HepG2 (cell line): ENCODE data around the gene ERVH48-1. TPM values are rescaled to one million over a fixed set of nuclear protein-coding genes. Genes with fewer than 3 reads are reported as not detected.

Experiments used
- IRX3 ChIP-seq: sonication (generic); formaldehyde crosslinking; IDR thresholded peaks from 2 replicates; pipeline ENCODE4 v1.8.1; 2023; ENCODE audit warnings: mild to moderate bottlenecking, low read depth, missing genetic modification reagents, borderline replicate concordance
- KLF11 ChIP-seq: IDR thresholded peaks from 2 replicates; pipeline ENCODE4 v1.6.1; 2016; ENCODE audit warnings: missing compliant biosample characterization
- MXI1 ChIP-seq: IDR thresholded peaks from 3 replicates; pipeline ENCODE4 v1.6.1; 2012; ENCODE audit warnings: low read depth, low read length, inconsistent platforms, borderline replicate concordance
- NR1H2 ChIP-seq: sonication (generic); formaldehyde crosslinking; IDR thresholded peaks from 2 replicates; pipeline ENCODE4 v1.8.1; 2022; ENCODE audit warnings: low read depth, missing genetic modification reagents, borderline replicate concordance
- NR2F2 ChIP-seq: IDR thresholded peaks from 2 replicates; pipeline ENCODE4 v1.6.1; 2012; ENCODE audit warnings: low read depth, inconsistent platforms, borderline replicate concordance
- PATZ1 ChIP-seq: sonication (generic); formaldehyde crosslinking; IDR thresholded peaks from 2 replicates; pipeline ENCODE4 v1.4.0; 2020; ENCODE audit warnings: missing genetic modification reagents
- SMAD3 ChIP-seq: sonication (generic); formaldehyde crosslinking; IDR thresholded peaks from 2 replicates; pipeline ENCODE4 v1.4.0; 2020; ENCODE audit warnings: missing genetic modification reagents
- TEAD2 ChIP-seq: sonication (generic); formaldehyde crosslinking; IDR thresholded peaks from 2 replicates; pipeline ENCODE4 v1.9.0; 2021; ENCODE audit warnings: missing genetic modification reagents
- THAP9 ChIP-seq: sonication (generic); formaldehyde crosslinking; IDR thresholded peaks from 2 replicates; pipeline ENCODE4; 2020; ENCODE audit warnings: missing genetic modification reagents, mild to moderate bottlenecking, borderline replicate concordance
- TRAFD1 ChIP-seq: sonication (generic); formaldehyde crosslinking; IDR thresholded peaks from 2 replicates; pipeline ENCODE4 v1.5.1; 2020; ENCODE audit warnings: missing genetic modification reagents, mild to moderate bottlenecking, borderline replicate concordance
- ZBTB42 ChIP-seq: sonication (generic); formaldehyde crosslinking; IDR thresholded peaks from 2 replicates; pipeline ENCODE4 v1.5.0; 2020; ENCODE audit warnings: mild to moderate bottlenecking, missing genetic modification reagents
- ZNF235 ChIP-seq: sonication (generic); formaldehyde crosslinking; IDR thresholded peaks from 2 replicates; pipeline ENCODE4 v1.8.1; 2023; ENCODE audit warnings: mild to moderate bottlenecking, missing genetic modification reagents, borderline replicate concordance
- ZNF383 ChIP-seq: sonication (generic); formaldehyde crosslinking; IDR thresholded peaks from 2 replicates; pipeline ENCODE4 v1.4.0; 2020; ENCODE audit warnings: missing genetic modification reagents, mild to moderate bottlenecking, borderline replicate concordance
- ZNF460 ChIP-seq: sonication (generic); formaldehyde crosslinking; IDR thresholded peaks from 2 replicates; pipeline ENCODE4 v1.5.1; 2020; ENCODE audit warnings: missing genetic modification reagents, mild to moderate bottlenecking, borderline replicate concordance
- ZNF468 ChIP-seq: sonication (generic); formaldehyde crosslinking; IDR thresholded peaks from 2 replicates; pipeline ENCODE4 v1.8.0; 2022; ENCODE audit warnings: mild to moderate bottlenecking, moderate library complexity, missing genetic modification reagents
- ZNF510 ChIP-seq: sonication (generic); formaldehyde crosslinking; IDR thresholded peaks from 2 replicates; pipeline ENCODE4 v1.4.0; 2020; ENCODE audit warnings: low read depth, mild to moderate bottlenecking, missing genetic modification reagents
- ZNF605 ChIP-seq: sonication (generic); formaldehyde crosslinking; IDR thresholded peaks from 2 replicates; pipeline ENCODE4 v1.8.0; 2022; ENCODE audit warnings: mild to moderate bottlenecking, missing genetic modification reagents
- ZNF619 ChIP-seq: sonication (generic); formaldehyde crosslinking; IDR thresholded peaks from 2 replicates; pipeline ENCODE4 v1.4.0; 2020; ENCODE audit warnings: mild to moderate bottlenecking, missing genetic modification reagents
- ZNF75D ChIP-seq: sonication (generic); formaldehyde crosslinking; IDR thresholded peaks from 2 replicates; pipeline ENCODE4 v1.8.1; 2023; ENCODE audit warnings: missing genetic modification reagents, mild to moderate bottlenecking, borderline replicate concordance
- polyA plus RNA-seq, 8 experiments: library from polyadenylated mRNA; depleted of rRNA in 3 of 8; stranded (reverse) in 7 of 8; unstranded in 1 of 8; fragments of >200 nt; fragmentation: Illumina TruSeq in 4 of 8; extraction: Trizol in 4 of 8; gene quantifications; 2 replicates each; pipeline versions ENCODE4 v1.2.1 to v1.2.3, GENCODE V29; 2011 to 2016; ENCODE audit warnings: low read depth in 4 of 8, missing spikeins in 1 of 8, mixed read lengths in 1 of 8; ENCODE audit not compliant: insufficient read depth in 1 of 8
- total RNA-seq, 5 experiments: library from RNA; depleted of rRNA; stranded (reverse); fragments of >200 nt; fragmentation: Illumina TruSeq; extraction: Trizol; gene quantifications; 2 replicates each; pipeline ENCODE4 v1.2.3, GENCODE V29; 2016; ENCODE audit warnings: low read depth in 1 of 5
- TF ChIP-seq, protein P1 (sequence below): sonication (generic); formaldehyde crosslinking; IDR thresholded peaks from 2 replicates; pipeline ENCODE4 v1.4.0; 2020; ENCODE audit warnings: mild to moderate bottlenecking, missing genetic modification reagents

Gene ERVH48-1
- total and polyA plus RNA-seq, 2 of the 13 experiments (the other 11 are each of a cell fraction or from before 2014, with no cell fraction given): 1.8 TPM; not detected in 1

DNA sequence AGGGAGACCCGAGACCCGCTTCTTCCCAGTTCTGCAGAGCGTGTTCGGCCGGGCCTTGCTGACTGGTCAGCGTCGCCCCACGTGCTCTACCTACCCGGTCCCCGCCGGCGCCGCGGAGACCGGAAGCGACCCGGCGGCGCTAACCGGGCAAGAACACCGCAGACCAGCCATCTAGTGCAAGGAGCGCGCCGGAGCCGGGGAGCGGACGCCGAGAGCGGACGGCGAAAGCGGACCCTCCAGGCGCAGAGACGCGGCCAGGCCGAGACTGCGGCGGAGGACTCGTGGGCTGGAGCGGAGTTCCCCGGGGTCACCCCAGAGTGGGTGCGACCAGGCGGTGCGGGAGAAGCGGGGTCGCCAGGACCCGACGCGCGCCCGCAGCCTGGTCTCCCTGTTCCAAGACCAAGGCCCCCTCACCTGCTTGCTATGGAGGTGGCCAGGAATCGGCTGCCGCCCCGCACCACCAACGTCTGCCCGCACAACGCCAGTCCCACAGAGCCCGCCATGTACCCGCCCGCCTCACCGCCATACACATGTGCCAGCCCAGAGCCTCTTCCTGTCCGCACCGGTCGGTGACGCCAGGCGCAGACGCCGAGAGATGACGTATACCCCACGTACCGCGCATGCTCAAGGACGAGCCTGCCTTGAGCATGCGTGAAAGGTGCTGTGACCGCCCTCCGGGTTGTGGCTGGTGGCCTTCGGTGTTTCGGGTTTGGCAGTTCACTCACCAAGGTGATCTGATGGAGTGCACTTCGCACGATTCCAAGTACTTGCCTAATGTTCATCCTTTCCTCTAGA, 46.2 kb downstream of the ERVH48-1 start, which contains the start of gene WDR4 (continued):
- TF ChIP-seq MXI1 (peak; percentile 100), THAP9 (CRISPR knock-in tag) (peak; percentile 81; the same call in 1 of the 2 replicates), TRAFD1 (CRISPR knock-in tag) (0 out of 2 replicates have a peak, but pooled peaks have one; percentile 88), ZNF605 (no peak), ZNF510 (CRISPR knock-in tag) (peak; percentile 65; the same call in 1 of the 2 replicates), ZNF619 (CRISPR knock-in tag) (no peak), PATZ1 (0 out of 2 replicates have a peak, but pooled peaks have one; percentile 23), ZNF460 (CRISPR knock-in tag) (no peak), ZNF75D (CRISPR knock-in tag) (no peak), KLF11 (CRISPR knock-in tag) (no peak; the same call in 1 of the 2 replicates), ZNF383 (no peak), NR2F2 (no peak; the same call in 1 of the 2 replicates), ZNF235 (CRISPR knock-in tag) (no peak), TEAD2 (CRISPR knock-in tag) (no peak), ZNF468 (CRISPR knock-in tag) (0 out of 2 replicates have a peak, but pooled peaks have one; percentile 61), NR1H2 (CRISPR knock-in tag) (peak; percentile 45; the same call in 1 of the 2 replicates), IRX3 (no peak), ZBTB42 (peak; percentile 41; the same call in 1 of the 2 replicates), SMAD3 (CRISPR knock-in tag) (no peak)
- TF ChIP-seq, protein P1, sequence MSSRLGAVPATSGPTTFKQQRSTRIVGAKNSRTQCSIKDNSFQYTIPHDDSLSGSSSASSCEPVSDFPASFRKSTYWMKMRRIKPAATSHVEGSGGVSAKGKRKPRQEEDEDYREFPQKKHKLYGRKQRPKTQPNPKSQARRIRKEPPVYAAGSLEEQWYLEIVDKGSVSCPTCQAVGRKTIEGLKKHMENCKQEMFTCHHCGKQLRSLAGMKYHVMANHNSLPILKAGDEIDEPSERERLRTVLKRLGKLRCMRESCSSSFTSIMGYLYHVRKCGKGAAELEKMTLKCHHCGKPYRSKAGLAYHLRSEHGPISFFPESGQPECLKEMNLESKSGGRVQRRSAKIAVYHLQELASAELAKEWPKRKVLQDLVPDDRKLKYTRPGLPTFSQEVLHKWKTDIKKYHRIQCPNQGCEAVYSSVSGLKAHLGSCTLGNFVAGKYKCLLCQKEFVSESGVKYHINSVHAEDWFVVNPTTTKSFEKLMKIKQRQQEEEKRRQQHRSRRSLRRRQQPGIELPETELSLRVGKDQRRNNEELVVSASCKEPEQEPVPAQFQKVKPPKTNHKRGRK (CRISPR knock-in tag): no peak; the same call in 1 of the 2 replicates
